Measurements from ENCODE around the gene NCKAP5L.

Gene NCKAP5L

DNA sequence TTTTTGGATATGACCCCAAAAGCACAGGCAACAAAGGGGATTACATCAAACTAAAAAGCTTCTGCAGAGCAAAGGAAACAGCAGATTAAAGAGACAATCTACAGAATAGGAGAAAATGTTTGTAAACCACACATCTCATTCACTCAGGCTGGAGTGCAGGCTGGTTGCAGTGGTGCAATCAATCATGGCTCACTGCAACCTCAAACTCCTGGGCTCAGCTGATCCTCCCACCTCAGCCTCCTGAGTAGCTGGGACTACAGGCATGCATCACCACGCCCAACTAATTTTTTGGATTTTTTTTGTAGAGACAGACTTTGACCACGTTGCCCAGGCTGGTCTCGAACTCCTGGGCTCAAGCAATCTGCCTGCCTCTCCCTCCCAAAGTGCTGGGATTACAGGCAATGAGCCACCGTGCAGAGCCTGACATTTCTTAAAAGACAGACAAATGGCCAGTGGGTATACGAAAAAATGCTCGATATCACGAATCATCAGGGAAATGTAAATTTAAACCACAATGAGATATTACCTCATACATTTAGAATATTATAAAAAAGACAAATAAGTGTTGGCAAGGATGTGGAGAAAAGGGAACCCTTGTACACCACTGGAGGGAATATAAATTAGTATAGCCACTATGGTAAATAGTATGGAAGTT, 9.8 kb downstream of the NCKAP5L start:
- H3K14ac ChIP-seq (ENCODE audit: low read length) = no peak overlapping the region
- no peak overlapping the region for H3K4ac ChIP-seq (ENCODE audit: low read length)
- peaks cover 0 to 2% of the 10 kb centered on the region in 2 donors for H3K9me3 ChIP-seq (replicated peaks in 1 of 2; ENCODE audit: control insufficient read depth in 2 of 2, insufficient read depth in 1 of 2, low read depth in 1 of 2, low read length in 2 of 2)
- H4K91ac ChIP-seq (ENCODE audit: low read depth, low read length, poor library complexity) = no peak overlapping the region
- no peak overlapping the region for H3K27ac ChIP-seq (replicated peaks; ENCODE audit: low read length)
- no peak overlapping the region for H3K4me3 ChIP-seq (ENCODE audit: low read length in 2 of 2)
- H3K9ac ChIP-seq (ENCODE audit: low read depth, low read length, poor library complexity) = no peak overlapping the region
- H3K27me3 ChIP-seq (ENCODE audit: control insufficient read depth in 3 of 3, insufficient read depth in 3 of 3, low read depth in 1 of 3, low read length in 3 of 3) = no peaks in the 10 kb centered on the region
- peaks cover 2 to 7% of the 10 kb centered on the region in 2 donors for H3K4me1 ChIP-seq (ENCODE audit: control insufficient read depth in 2 of 2, insufficient read depth in 1 of 2, low read depth in 1 of 2, low read length in 2 of 2)
- no peak overlapping the region for H3K4me2 ChIP-seq (ENCODE audit: insufficient read depth, low read length, poor library complexity, severe bottlenecking)
- no peak overlapping the region for H3K23ac ChIP-seq (ENCODE audit: low read depth, low read length, poor library complexity)
- no peak for DNase-seq (ENCODE audit: low spot score)
- H2BK120ac ChIP-seq (ENCODE audit: low read depth, low read length) = no peak overlapping the region
- no peak overlapping the region for H2AFZ ChIP-seq (ENCODE audit: low read length)
- H2BK12ac ChIP-seq (ENCODE audit: low read length) = no peak overlapping the region
- no peak overlapping the region for H2AK5ac ChIP-seq (ENCODE audit: low read depth, low read length)
- H2BK15ac ChIP-seq (ENCODE audit: low read length) = no peak overlapping the region
- H3K79me1 ChIP-seq (ENCODE audit: low read depth, low read length) = peaks cover 5% of the 10 kb centered on the region
- H3K36me3 ChIP-seq (replicated peaks in 1 of 2; ENCODE audit: control insufficient read depth in 2 of 2, insufficient read depth in 2 of 2, low read length in 2 of 2) = peaks cover 0 to 40% of the 10 kb centered on the region in 2 donors
- H3K18ac ChIP-seq (ENCODE audit: low read length) = no peak overlapping the region
- no CpG with 5 or more reads among the region's 7 CpGs for WGBS, 2 donors (ENCODE audit: extremely low coverage in 2 of 2, insufficient read length in 2 of 2, insufficient replicate concordance in 1 of 2)
- H4K8ac ChIP-seq (ENCODE audit: low read depth, low read length) = no peak overlapping the region
- no peak overlapping the region for H2BK5ac ChIP-seq (ENCODE audit: low read length)

DNA sequence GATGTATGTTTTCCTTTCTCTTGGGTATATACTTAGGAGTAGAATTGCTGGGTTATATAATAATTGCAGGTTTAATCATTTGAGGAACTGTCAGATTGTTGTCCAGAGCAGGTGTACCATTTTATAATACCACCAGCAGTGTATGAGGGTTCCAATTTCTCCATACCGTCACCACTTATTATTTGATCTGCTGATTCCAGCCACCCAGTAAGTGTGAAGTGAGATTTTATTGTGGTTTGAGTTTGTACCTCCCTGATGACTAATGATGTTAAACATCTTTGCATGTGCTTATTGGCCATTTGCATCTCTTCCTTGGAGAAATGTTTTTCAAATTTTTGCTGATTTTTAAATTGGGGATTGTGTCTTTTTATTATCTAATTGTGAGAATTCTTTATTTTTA, 15.1 kb downstream of the NCKAP5L start:
- WGBS, 2 donors (ENCODE audit: extremely low coverage in 2 of 2, insufficient read length in 2 of 2, insufficient replicate concordance in 1 of 2) = no CpG with 5 or more reads among the region's 1 CpG
- Histone ChIP-seq H3K9me3 (replicated peaks in 1 of 2; ENCODE audit: control insufficient read depth in 2 of 2, insufficient read depth in 1 of 2, low read depth in 1 of 2, low read length in 2 of 2) (no peaks in the 10 kb centered on the region), H3K23ac (ENCODE audit: low read depth, low read length, poor library complexity) (no peak overlapping the region)

DNA sequence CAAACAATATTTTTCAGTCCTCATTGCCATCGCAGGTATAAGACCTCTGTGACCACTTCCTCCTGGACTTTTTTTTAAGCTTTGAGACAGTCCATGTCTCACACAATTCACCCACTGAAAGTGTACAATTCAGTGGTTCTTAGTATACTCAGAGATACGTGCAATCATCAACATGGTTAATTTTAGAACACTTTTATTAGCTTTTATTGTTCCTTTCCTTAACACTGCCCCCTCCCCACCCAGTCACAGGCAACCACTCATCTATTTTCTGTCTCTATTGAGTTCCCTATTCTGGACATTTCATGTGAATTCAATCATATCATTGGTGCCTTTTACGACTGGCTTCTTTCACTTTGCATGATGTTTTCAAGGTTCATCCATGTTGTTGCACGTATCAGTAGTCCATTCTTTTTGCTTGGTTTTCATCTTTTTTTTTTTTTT, 16.2 kb downstream of the NCKAP5L start:
- Histone ChIP-seq H3K4me3 (ENCODE audit: low read length in 2 of 2) (no peak overlapping the region), H3K4me2 (ENCODE audit: insufficient read depth, low read length, poor library complexity, severe bottlenecking) (no peak overlapping the region), H3K36me3 (replicated peaks in 1 of 2; ENCODE audit: control insufficient read depth in 2 of 2, insufficient read depth in 2 of 2, low read length in 2 of 2) (peaks cover 0 to 32% of the 10 kb centered on the region in 2 donors), H3K18ac (ENCODE audit: low read length) (no peak overlapping the region), H4K91ac (ENCODE audit: low read depth, low read length, poor library complexity) (no peak overlapping the region), H2BK120ac (ENCODE audit: low read depth, low read length) (no peak overlapping the region), H3K23ac (ENCODE audit: low read depth, low read length, poor library complexity) (no peak overlapping the region), H2BK15ac (ENCODE audit: low read length) (no peak overlapping the region), H3K79me1 (ENCODE audit: low read depth, low read length) (peaks cover 2% of the 10 kb centered on the region), H2AK5ac (ENCODE audit: low read depth, low read length) (no peak overlapping the region), H3K27ac (replicated peaks; ENCODE audit: low read length) (no peak overlapping the region), H4K8ac (ENCODE audit: low read depth, low read length) (no peak overlapping the region), H3K27me3 (ENCODE audit: control insufficient read depth in 3 of 3, insufficient read depth in 3 of 3, low read depth in 1 of 3, low read length in 3 of 3) (no peaks in the 10 kb centered on the region), H2BK12ac (ENCODE audit: low read length) (no peak overlapping the region), H3K14ac (ENCODE audit: low read length) (no peak overlapping the region), H3K4ac (ENCODE audit: low read length) (no peak overlapping the region), H3K9me3 (replicated peaks in 1 of 2; ENCODE audit: control insufficient read depth in 2 of 2, insufficient read depth in 1 of 2, low read depth in 1 of 2, low read length in 2 of 2) (no peaks in the 10 kb centered on the region), H3K9ac (ENCODE audit: low read depth, low read length, poor library complexity) (no peak overlapping the region), H2AFZ (ENCODE audit: low read length) (no peak overlapping the region), H3K4me1 (ENCODE audit: control insufficient read depth in 2 of 2, insufficient read depth in 1 of 2, low read depth in 1 of 2, low read length in 2 of 2) (peaks cover 33% of the 10 kb centered on the region in 2 donors), H2BK5ac (ENCODE audit: low read length) (no peak overlapping the region)
- WGBS, 2 donors (ENCODE audit: extremely low coverage in 2 of 2, insufficient read length in 2 of 2, insufficient replicate concordance in 1 of 2) = no CpG with 5 or more reads among the region's 4 CpGs
- DNase-seq (ENCODE audit: low spot score) = no peak

More for the DNA sequence above, 15.1 kb downstream of the NCKAP5L start:
- no peak overlapping the region for H3K4me3 ChIP-seq (ENCODE audit: low read length in 2 of 2)
- H3K14ac ChIP-seq (ENCODE audit: low read length) = no peak overlapping the region
- H2AK5ac ChIP-seq (ENCODE audit: low read depth, low read length) = no peak overlapping the region
- peaks cover 2% of the 10 kb centered on the region for H3K79me1 ChIP-seq (ENCODE audit: low read depth, low read length)
- no peak overlapping the region for H2BK5ac ChIP-seq (ENCODE audit: low read length)
- no peaks in the 10 kb centered on the region for H3K27me3 ChIP-seq (ENCODE audit: control insufficient read depth in 3 of 3, insufficient read depth in 3 of 3, low read depth in 1 of 3, low read length in 3 of 3)
- peaks cover 0 to 26% of the 10 kb centered on the region in 2 donors for H3K36me3 ChIP-seq (replicated peaks in 1 of 2; ENCODE audit: control insufficient read depth in 2 of 2, insufficient read depth in 2 of 2, low read length in 2 of 2)
- no peak overlapping the region for H4K91ac ChIP-seq (ENCODE audit: low read depth, low read length, poor library complexity)
- no peak overlapping the region for H2BK120ac ChIP-seq (ENCODE audit: low read depth, low read length)
- no peak for DNase-seq (ENCODE audit: low spot score)
- H2BK12ac ChIP-seq (ENCODE audit: low read length) = no peak overlapping the region
- H3K27ac ChIP-seq (replicated peaks; ENCODE audit: low read length) = no peak overlapping the region
- no peak overlapping the region for H3K9ac ChIP-seq (ENCODE audit: low read depth, low read length, poor library complexity)
- no peak overlapping the region for H2AFZ ChIP-seq (ENCODE audit: low read length)
- no peak overlapping the region for H3K4ac ChIP-seq (ENCODE audit: low read length)
- H3K18ac ChIP-seq (ENCODE audit: low read length) = no peak overlapping the region
- H2BK15ac ChIP-seq (ENCODE audit: low read length) = no peak overlapping the region
- no peak overlapping the region for H4K8ac ChIP-seq (ENCODE audit: low read depth, low read length)
- peaks cover 26% of the 10 kb centered on the region in 2 donors for H3K4me1 ChIP-seq (ENCODE audit: control insufficient read depth in 2 of 2, insufficient read depth in 1 of 2, low read depth in 1 of 2, low read length in 2 of 2)
- no peak overlapping the region for H3K4me2 ChIP-seq (ENCODE audit: insufficient read depth, low read length, poor library complexity, severe bottlenecking)

DNA sequence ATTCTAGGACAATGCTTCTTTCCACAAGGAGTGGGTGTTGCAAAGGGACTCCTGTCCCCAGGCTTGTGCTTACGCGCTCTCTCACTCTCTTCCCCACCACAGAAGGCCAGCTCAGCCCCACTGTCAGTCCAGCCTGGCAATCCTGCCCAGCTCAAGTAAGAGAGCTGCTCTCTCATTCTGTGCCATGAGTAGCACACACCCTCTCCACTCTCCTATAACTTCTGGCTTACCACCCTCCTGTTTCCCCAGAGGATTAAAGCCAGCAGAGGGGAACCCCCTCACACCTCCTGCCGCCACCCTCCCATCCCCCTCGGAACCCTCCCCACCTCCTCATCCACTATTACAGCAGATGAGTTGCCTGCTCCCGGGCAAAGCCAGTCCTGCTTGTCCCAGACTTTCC, 17.1 kb downstream of the NCKAP5L start:
- no peak overlapping the region for H4K8ac ChIP-seq (ENCODE audit: low read depth, low read length)
- no peak overlapping the region for H2BK120ac ChIP-seq (ENCODE audit: low read depth, low read length)
- WGBS, 2 donors (ENCODE audit: extremely low coverage in 2 of 2, insufficient read length in 2 of 2, insufficient replicate concordance in 1 of 2) = no CpG with 5 or more reads among the region's 5 CpGs
- H3K4me2 ChIP-seq (ENCODE audit: insufficient read depth, low read length, poor library complexity, severe bottlenecking) = no peak overlapping the region
- peaks cover 35 to 36% of the 10 kb centered on the region in 2 donors for H3K4me1 ChIP-seq (ENCODE audit: control insufficient read depth in 2 of 2, insufficient read depth in 1 of 2, low read depth in 1 of 2, low read length in 2 of 2)
- H3K18ac ChIP-seq (ENCODE audit: low read length) = no peak overlapping the region
- H2AFZ ChIP-seq (ENCODE audit: low read length) = no peak overlapping the region
- no peaks in the 10 kb centered on the region for H3K27me3 ChIP-seq (ENCODE audit: control insufficient read depth in 3 of 3, insufficient read depth in 3 of 3, low read depth in 1 of 3, low read length in 3 of 3)
- H3K9me3 ChIP-seq (replicated peaks in 1 of 2; ENCODE audit: control insufficient read depth in 2 of 2, insufficient read depth in 1 of 2, low read depth in 1 of 2, low read length in 2 of 2) = no peaks in the 10 kb centered on the region
- H3K4me3 ChIP-seq (ENCODE audit: low read length in 2 of 2) = no peak overlapping the region
- H3K23ac ChIP-seq (ENCODE audit: low read depth, low read length, poor library complexity) = no peak overlapping the region
- H3K79me1 ChIP-seq (ENCODE audit: low read depth, low read length) = peaks cover 2% of the 10 kb centered on the region
- no peak overlapping the region for H2AK5ac ChIP-seq (ENCODE audit: low read depth, low read length)
- H3K4ac ChIP-seq (ENCODE audit: low read length) = no peak overlapping the region
- no peak overlapping the region for H2BK5ac ChIP-seq (ENCODE audit: low read length)
- no peak overlapping the region for H3K14ac ChIP-seq (ENCODE audit: low read length)
- no peak for DNase-seq (ENCODE audit: low spot score)
- H3K27ac ChIP-seq (replicated peaks; ENCODE audit: low read length) = no peak overlapping the region
- no peak overlapping the region for H4K91ac ChIP-seq (ENCODE audit: low read depth, low read length, poor library complexity)
- no peak overlapping the region for H2BK15ac ChIP-seq (ENCODE audit: low read length)
- no peak overlapping the region for H2BK12ac ChIP-seq (ENCODE audit: low read length)
- H3K36me3 ChIP-seq (replicated peaks in 1 of 2; ENCODE audit: control insufficient read depth in 2 of 2, insufficient read depth in 2 of 2, low read length in 2 of 2) = peaks cover 0 to 30% of the 10 kb centered on the region in 2 donors
- H3K9ac ChIP-seq (ENCODE audit: low read depth, low read length, poor library complexity) = no peak overlapping the region
